UCSD-AML1 (cell line): ENCODE results near the gene YJEFN3.

Source experiments
- DNase-seq: peaks from one replicate; lab custom pipeline; 2025; ENCODE audit not compliant: unreplicated experiment; lab: John Stamatoyannopoulos, UW

Gene YJEFN3

DNA sequence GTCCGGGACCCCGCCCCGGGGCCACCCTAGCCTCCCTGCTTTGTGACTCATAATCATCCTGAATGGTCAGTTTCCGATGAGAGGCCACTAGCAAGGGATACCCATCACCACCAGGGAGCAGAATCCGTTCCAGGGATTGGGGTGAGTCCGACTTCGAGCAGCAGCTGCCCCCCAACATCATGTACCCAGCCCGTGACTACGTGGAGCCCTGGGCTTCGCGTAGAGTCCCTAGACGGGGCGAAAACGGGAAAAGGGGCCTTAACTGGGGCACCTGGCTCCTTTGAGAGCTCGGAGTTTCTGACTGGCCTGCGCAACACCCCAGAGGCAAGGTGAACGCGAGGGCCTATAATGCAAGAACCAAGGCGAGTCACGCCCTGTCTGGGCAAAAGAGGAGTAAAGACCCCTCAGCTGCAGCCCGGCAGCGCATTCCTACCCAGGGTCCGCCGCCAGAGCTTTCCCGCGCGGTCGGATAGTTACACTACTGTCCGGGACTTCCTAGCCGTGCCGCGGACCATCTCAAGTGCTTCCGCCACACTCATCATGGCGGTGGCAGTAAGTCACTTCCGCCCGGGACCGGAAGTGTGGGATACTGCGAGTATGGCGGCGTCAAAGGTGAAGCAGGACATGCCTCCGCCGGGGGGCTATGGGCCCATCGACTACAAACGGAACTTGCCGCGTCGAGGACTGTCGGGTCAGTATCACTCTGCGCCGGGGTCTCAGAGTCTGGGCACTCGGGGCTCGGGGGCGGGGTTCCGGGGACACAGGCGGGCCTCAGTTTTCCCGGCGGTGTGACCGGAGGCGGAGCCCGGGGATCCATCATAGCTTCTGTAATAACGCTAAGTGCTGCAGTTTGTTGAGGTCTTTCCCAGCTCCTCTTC is 12.8 kb upstream of the YJEFN3 start, which contains the start of gene NDUFA13:
NDUFA13 (plus strand) TSS at position 584 of the 878 bp plus-strand sequence; CDS start at position 598, 14 bp downstream.
- DNase-seq = peak; percentile 92

GRCh38 chr19:19517235-19517619 is 11.5 kb upstream of the YJEFN3 start:
- DNase-seq = no peak

DNA sequence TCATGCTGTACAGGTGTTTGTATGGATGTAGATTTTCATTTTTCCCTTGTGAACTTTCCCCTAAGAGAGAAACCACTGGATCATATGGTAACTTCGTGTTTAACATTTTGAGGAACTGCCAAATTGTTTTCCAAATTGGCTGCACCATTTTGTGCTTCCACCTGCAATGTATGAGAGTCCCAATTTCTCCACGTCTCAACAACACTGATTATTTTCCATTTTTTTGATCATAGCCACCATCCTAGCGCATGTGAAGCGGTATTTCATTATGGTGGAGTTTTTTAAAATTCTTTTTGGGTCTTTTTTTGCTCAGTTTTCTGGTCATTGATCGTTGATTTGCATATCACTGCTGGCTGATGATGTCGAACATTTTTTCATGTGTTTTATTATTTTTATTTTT is 7.7 kb upstream of the YJEFN3 start:
- no peak for DNase-seq

DNA sequence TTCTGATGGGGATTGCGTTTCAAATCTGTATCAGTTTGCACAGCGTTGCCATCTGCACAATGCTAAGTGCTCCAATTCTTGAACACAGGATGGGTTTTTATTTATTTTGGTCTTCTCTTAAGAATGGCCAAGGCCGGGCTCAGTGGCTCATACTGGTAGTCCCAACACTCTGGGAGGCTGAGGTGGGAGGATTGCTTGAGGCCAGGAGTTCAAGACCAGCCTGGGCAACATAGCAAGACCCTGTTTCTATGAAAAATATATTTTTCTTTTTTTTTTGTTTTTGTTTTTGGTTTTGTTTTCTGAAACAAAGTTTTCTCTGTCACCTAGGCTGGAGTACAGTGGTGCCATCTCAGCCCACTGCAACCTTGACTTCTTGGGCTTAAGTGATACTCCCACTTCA is 5.5 kb upstream of the YJEFN3 start:
- DNase-seq = no peak

GRCh38 chr19:19524053-19524452 is 4.7 kb upstream of the YJEFN3 start:
- no peak for DNase-seq

GRCh38 chr19:19525611-19526380 is 2.9 kb upstream of the YJEFN3 start:
- no peak for DNase-seq

- DNase-seq = no peak
These were observed 1.9 kb upstream of the YJEFN3 start for GRCh38 chr19:19526581-19527370.

DNA sequence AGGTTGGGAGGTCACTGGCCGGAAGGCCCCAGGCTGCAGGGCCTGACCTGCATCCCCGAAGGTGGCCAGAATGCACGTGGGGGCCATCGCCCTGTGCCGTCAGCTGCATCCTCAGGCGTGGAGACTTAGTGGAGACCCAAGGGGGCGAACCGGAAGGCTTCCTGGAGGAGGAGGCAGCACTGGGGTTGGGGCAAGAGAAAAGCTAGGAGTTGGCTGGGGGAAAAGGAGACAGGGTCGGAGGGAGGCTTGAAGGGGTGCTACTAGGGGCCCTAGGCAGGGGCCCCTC is 1.4 kb upstream of the YJEFN3 start:
- DNase-seq = no peak

DNA sequence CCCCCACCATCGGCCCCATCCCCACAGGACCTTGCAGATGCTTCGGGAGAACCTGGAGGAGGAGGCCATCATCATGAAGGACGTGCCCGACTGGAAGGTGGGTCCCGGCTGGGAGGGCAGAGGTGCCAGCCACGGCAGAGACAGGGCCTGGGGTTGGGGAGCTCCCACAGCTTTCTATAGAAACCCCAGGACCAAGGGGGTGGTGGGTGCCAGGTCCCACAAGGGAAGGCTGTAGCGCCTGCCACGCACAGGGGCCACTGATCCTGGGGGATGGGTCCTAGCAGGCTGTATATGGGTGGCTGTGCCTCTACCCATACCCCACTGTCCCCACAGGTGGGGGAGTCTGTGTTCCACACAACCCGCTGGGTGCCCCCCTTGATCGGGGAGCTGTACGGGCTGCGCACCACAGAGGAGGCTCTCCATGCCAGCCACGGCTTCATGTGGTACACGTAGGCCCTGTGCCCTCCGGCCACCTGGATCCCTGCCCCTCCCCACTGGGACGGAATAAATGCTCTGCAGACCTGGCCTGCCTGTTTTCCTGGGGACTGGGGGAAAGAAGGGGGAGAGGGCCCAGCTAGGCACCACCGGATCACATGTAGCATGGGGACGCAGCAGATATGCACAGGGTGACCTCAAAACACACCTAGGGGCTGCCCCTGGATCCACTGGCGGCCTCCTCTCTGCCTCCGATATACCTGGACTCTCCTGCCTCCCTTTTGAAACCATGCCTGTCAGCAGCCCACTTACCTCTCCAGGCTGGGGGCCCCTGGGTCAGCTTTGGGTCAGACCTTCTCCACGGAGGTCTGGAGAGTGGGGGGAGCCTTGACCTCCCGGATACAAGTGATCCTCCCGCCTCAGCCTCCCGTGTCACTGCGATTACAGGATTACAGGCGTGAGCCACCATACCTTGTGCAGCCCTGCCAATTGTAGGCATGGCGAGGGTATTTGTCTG is 761 bp upstream of the YJEFN3 start:
- DNase-seq = no peak

DNA sequence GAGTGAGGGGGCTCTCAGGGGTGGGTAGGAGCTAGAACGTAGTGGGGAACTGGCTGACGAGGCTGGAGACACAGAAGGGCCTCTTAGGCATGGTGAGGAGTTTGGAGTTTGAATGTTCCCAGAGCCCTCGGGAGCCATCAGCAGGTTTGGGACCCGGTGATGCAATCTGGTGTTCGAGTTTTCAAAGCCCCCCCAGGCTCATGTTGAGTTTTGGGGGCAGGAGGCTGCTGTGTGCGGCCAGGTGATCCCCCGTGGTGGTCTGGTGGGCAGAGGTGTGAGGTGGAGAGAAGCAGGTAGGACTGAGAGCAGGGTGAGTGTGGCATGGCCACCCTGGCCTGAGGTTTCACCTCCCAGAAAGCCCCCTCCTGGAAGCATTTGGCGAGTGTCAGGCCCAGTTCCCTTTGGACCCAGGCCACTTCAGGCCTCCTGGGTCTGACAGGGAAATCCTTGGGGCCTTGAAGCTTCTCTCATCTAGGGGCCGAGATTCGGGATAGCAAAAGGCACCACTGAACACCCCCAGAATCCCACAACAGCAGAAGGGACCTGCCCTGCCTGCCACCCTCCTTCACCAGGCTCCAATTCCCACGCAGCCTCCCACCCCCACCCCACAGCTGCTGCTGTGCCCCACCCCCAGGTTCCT is 1.2 kb downstream of the YJEFN3 start:
- DNase-seq = no peak

DNA sequence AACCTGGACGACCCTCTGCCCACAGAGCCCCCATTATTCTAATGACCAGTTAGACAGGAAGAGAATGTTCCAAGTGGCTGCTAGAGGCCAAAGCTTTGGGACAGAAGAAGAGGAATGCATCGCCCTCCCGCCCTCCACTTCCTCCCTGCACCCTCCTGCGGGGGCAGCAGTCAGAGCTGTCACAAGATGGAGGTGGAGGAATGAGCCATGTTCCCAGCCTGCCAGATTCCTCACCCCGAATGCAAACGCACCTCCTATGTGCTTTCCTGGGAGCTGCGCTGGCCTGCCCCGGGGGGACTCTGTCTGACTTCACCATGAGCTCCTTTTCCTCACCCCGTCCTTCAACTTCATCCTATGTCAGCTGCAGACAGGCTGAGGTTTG is 1.7 kb downstream of the YJEFN3 start:
- DNase-seq = no peak

GRCh38 chr19:19530889-19531288 is 2.2 kb downstream of the YJEFN3 start:
- no peak for DNase-seq

- DNase-seq = peak; percentile 48
These were observed 3.5 kb downstream of the YJEFN3 start for GRCh38 chr19:19531951-19532805.

DNA sequence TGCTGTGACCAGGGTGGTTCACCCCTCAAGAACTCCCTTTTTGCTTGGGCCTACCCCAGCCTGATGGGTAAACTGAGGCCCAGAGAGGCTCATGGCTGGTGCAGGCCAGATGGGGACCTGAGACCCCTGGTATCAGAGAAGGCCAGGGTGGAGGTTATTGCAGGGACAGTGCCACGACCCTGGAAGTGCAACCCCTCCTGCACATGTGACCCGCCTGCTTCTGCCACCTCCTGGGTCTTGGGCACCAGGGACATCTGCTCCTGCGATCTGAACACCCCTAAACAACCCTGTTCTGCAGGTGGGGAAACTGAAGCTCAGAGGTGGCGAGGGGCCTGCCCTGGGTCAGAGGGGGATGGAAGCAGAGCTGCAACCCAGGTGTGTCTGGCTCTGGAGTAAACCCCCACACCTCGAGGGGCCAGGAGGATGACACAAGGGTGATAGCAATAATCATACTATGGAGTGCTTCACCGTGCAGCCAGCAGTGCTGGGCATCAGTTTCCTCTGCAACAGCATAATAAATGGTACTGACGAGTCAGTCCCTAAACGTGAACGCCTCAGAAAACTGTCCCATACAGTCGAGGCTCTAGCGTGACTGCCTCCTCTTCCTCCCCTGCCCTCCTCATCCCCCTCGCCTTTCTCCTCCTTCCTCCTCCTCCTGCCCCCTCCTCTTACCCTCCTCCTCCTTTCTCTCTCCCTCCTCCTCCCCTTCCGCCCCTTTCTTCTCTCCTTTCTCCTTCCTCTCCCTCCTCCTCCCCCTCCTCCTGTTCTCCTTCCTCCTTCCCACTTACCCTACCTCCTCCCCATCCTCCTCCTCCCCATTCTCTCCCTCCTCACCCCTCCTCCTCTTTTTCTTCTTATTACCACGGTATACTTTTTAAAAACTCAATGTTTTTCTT is 4.3 kb downstream of the YJEFN3 start:
- no peak for DNase-seq

DNA sequence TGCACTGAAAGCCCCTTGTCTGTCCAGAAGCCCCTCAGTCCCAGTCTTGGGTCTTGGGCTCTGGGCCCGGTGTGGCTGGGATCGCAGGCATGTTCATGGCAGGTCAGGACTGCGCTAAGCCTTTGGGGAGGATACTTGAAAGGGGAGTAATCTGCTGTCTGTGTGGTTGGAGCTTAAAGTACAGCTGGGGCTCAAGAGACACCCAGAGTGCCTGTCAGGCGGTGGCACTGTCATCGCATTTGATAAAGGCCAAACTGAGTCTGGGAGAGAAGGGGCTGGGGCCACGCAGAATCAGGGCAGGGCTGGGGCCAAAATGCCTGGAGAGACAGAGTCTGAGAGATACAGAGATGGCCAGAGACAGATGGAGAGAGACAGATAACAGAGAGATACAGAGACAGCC is 5.1 kb downstream of the YJEFN3 start:
- no peak for DNase-seq

- no peak for DNase-seq
These were observed 6.0 kb downstream of the YJEFN3 start for GRCh38 chr19:19534556-19535265.
